GM21529 (cell line): ENCODE measurements around the gene ATXN10.
"Not testable (repeated sequence)": the region's sequence is repeated elsewhere in the genome, so short reads cannot be mapped to it uniquely, and the experiment has no call there.

ENCODE experiments used
- ATAC-seq: cut with Tn5 transposase; IDR thresholded peaks from one replicate; pipeline ENCODE4 v1.9.1; 2021; ENCODE audit not compliant: unreplicated experiment

The ATXN10 gene

DNA sequence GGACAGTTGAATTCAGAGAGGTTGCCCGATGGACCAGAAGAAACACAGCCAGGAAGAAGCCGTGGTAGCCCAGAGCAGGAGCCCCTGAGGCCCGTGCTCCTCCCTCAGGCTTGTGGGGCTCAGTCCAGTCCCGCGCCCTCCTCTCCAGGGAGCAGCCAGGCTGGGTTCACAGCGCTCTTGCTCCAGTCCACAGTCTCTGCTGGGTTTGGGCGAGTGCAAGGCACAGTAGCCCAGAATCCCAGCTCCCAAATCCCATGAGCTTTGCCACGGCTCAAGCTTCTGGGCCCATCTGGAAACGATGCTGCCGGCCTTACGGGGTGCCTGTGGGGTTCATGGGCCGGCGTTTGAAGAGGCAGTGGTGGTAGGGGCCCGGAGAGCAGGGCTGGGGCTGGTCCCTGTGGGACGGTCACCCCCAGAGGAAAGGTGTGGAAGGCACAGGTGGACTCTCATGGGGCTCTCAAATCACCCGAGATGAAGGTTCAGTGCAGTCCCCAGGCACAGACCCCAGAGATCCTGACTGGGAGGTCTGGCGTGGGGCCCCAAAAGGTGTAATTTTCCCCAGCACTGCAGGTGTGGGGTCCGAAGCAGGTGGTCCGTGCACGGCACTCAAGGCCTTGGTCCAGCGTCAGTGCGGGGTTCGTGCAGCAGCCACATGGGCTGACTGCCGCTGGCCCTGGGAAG, 30.6 kb upstream of the ATXN10 start:
- ATAC-seq: no peak

DNA sequence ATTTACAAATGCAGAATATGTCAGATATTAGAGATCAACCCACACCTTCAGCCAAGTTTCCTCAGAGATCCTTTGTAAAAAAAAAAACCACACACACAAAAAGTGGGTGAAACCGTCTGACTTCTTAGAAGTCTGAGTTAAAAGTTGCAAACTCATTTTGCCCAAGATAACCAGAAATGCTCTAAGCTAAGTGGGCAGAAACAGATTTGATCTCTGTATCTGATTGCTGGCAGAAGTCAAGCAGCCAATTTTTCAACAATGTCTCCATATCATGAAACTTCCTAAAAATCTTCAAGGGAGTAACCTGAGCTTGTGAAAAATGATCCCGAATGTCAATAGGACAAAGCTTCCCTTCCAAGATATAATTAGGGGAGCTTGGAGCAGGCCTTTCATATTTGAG, 28.6 kb upstream of the ATXN10 start:
- ATAC-seq: no peak

DNA sequence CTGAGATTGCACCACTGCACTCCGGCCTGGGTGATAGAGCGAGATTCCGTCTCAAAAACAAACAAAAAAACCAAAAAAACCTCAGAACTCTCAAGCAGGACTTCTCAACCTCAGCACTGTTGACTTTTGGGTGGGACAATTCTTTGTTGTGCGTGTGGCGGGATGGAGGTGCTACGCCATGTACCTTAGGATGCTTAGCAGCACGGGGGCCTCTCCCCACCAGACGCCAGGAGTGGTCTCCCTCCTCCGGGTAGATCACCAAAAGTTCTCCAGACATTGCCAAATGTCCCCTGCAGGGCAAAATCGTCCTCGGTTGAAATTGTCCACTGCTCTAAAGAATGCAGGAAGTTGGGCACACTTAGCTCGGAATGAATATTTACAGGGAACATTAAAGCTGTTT, 26.9 kb upstream of the ATXN10 start:
- ATAC-seq: no peak

DNA sequence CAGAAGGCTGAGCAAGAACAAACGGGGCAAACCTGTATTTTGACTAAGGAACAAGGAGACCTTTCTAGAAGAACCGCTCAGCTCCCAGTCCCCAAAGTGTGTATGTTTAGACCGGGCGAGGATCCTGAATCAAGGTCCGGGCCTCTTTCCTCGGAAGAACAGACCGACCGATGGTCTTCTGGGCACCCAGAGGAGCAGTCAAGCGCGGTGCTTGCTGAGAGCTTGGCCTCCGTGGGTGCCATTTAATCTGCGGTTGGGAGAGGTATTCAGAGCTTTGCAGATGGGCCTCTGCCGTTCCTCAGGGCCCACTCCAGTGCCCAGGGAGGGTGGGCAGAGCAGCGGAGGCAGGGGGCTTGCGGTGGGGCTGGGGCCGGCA, 26.5 kb upstream of the ATXN10 start:
- ATAC-seq: no peak

DNA sequence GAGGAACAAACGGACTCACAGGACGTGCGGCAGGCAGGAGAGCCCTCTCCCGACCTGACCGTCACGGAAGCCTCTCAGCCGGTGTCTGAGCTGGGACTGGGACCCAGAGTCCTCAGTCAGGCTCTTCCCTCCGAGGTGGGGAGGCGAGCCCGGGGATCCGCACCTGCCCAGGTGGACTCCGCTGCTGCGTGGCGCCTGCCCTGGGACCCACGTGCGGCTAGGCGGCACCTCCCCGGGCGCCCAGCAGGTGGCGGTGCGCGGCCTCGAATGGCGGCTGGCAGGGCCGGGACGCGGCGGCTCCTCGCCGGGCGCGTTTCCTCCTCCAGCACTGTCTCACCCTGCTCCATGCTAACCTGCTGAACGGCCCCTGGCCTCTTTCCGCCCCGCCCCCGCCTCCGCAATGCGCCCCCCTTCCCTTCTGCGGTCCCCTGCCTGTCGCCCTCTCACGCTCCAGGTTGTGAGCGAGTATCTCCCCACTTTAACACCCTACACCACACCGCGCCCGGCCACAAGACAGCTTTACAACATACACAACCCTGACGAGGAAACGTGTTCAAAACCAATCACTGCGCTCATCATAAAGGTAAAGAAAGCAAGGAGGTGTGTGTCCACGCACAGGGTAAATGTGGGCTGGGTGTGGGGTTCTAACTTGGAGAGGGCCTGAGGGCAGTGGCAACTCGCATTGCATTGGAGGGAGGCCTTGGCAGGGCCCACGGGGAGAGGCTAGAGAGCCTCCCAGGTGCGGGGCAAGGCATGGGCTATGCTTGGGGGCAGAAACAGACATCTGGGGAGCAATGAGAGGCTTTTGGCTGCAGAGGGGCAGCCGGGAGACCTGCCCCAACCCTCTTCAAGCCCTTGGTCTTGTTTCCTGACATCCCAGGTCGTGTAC, 25.9 kb upstream of the ATXN10 start:
- ATAC-seq: peak; percentile 52

DNA sequence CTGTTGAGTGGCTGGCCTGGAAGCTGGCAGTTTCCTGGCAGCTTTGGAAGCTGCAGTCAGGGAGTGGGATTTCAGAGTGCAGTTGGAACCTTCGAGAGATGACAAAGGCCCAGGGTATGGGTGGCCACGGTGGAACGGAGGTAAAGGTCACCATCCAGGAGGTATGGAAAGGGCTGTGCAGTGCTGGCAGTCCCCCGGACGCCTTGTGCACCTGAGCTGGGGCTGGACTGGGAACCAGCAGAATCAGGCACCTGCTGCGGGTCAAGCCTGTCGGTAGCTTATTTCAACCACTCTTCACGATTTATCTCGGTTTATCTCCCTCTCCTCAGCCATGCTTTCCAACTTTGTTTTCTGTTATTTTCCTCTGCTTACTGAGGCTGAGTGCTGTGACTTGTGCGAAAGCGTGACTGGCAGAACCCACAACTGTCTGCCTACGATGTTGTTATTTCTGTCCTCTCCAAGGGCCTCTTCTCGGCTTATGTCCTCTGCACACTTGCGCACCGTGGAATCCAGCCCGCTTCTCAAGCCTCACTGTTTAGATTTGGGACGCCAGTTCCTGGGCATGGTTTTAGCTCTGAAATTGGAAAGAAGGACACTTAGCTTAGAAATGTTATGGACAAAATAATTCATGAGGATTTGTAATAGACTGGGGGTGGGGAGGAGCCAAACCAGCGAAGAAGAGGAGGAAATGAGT, 24.0 kb upstream of the ATXN10 start:
- ATAC-seq: no peak

DNA sequence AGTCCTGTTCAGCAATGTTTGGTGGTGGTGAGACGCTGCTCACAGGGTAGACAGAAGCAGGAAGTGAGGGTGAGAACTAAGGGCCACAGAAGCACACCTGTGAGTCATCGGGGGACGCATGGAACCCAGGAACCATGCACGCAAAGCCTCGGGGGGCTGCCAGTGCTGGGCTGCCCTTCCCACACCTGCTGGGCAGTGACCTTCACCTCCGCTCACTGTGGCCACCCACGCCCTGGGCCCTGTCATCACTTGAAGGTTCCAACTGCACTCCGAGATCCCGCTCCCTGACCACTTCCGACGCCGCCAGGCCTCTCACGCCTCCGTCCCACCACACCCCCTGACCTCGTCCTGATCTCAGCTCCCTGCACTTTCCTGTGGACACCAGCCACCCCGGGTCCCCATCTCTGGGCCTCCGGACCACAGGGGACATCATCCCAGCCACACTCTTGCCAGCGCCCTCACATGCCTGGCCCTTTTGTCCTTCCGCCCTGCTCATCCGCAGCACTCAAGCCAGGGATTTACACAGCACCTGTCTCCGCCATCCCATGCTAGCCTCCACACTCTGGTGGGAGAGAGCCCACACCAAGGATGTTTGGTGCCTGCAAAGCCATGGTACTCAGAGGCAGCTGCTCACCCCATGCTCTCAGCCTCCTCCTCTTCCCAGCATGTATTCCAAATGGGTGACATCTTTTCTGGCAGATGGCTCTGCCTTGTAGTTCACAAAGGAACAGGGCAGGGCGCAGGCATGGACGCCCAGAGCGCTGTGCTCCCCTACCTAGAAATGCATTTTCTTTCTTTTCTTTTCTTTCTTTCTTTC, 23.1 kb upstream of the ATXN10 start:
- ATAC-seq: no peak

DNA sequence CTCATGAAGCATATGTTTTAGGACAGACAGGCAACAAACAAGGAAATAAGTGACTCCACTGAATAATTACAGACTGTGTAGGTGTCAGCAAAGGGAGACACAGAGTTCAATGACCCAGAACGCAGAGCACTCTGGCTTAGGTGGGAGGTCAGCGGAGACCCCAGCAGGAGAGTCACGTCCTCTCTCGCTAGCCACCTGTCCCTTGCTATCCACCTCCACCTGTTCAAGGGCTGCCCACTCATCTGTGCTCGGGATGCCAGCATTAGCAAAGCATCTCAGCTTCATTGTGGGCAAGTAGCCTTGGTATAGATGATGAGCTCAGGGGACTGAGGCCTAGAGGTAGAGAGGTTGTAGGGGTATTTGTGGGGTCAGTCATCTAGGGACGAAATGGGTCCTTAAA, 21.8 kb upstream of the ATXN10 start:
- ATAC-seq: no peak

DNA sequence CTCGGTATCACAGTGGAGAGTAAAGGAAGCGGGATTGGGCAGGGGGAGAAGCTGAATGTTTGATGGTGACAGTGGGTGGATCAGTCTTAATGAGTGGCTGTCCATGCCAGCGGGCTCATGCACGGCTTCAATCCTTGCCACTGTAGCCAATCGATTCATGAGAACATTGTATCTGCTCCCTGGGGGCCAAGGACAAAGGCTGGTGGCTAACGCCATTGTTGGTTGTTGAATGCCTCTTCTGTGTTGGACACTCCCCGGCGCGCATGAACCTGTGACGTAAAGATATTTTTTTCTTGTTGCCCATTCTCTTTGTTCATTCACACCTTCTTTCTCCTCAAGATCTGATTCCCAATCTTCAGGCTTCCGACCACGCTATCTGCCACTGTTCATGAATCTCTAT, 20.9 kb upstream of the ATXN10 start:
- no peak for ATAC-seq

DNA sequence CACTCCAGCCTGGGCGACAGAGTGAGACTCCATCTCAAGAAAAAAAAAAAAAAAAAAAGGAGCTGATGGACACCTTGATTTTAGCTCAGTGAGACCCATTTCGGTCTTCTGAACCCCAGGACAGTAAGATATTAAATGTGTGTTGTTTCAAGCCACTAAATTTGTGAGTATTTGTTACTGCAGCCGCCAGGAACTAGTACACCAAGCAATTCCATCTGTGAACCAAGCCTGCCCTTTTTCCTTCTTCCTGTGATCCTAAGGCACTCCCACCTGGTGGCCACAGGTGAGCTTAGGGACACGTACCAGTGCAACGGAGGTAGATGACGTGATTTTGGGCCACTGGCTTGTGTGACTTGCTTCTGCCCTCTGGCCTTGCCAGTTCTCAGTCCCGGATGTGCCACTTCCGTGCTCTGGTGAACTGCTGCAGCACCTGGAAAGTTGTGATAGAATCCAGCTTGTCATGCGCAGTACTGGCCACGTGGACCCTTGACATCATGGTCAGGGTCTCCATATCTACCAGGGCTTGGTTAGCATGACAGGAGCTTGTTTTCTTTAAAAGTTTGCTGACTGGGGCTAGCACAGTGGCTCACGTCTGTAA, 19.6 kb upstream of the ATXN10 start:
- no peak for ATAC-seq

DNA sequence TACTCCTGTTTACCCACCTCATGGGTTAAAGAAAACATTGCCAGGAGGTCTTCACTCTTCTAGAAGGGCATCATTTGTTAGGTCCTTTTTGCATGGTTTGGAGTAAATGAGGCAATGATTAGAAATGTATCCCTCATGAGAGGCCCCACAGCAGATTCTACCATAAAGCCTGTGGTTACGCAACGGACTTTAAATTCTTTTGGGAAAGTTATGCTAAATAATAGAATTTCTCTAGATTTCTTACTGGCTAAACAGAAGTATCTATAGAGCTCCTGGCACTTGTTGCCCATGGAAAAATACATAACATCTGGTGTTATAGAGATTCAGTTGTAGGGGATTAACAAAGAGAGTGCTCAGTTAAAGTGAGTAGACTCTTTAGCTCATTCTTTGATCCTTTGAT, 15.1 kb upstream of the ATXN10 start:
- ATAC-seq: no peak

DNA sequence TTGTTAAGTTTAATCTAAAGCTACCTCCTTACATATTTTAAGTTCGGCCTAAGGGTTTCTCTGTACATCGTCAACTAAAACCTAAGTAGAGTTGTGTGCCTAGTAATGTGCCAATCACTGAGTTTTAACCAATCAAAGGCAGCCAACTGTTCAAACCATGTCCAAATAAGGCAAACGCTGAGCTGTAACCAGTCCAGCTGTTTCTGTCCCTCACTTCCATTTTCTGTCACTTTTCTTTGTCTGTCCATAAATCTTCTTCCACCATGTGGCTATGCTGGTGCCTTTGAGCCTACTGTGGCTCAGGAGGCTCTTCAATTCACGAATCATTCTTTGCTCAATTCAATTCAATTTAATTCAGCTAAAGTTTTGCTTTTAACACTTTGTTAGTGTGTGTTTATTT, 13.9 kb upstream of the ATXN10 start:
- no peak for ATAC-seq

DNA sequence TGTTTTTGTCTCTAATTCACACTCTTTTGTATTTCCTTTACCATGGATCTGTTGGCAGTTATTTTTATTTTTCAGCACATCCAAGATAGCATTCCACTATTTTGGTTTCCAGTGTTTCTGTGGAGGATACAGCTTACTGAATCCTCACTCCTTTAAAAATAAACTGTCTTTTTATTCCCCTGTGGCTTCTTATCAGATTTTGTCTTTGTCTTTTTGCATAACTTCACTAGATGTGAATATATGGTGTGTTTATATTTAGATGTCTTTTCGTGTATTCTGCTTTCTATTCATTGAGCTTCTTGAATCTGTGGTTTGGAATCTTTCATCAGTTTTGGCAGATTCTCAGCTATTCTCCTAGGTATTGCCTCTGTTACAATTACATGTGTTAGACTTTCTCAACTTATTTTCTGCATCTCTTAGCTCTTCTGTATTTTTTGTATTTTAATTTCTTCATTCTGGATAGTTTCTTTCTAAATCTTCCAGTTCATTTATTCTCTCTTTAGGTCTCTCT, 7.4 kb upstream of the ATXN10 start:
- no peak for ATAC-seq

DNA sequence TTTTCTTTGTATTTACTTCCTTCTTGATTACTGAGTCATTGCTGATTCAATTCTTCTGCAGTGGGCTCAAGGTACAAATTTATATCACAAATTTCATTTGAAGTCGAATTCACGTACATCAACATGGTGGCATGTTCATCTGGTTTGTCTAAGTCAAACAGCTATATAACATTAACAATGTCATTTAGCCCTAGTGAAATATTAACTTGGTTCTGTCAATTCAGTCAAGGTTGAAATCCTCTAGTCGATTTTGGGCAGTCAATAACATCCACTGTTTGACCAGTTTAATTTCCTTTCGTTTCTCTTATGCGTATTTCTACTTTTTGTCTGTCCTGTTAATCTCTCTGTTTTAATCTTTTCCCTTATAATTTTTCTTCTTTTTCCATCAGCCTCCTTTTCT, 4.1 kb upstream of the ATXN10 start:
- no peak for ATAC-seq

DNA sequence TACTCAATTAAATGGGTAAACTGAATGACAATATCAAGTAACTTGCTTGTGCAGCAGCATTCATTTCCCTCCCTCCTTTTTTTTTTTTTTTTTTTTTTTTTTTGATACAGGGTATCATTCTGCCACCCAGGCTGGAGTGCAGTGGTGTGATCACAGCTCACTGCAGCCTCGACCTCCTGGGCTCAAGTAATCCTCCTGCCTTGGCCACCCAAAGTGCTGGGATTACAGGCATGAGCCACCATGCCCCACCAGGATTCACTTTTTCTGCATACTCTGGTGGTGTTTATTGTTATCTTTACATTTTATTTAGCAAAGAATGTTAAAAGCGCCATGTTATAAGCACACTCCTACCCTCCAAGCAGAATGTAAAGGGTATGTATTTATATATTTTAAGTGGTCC, 1.3 kb upstream of the ATXN10 start:
- ATAC-seq: not testable (repeated sequence)

DNA sequence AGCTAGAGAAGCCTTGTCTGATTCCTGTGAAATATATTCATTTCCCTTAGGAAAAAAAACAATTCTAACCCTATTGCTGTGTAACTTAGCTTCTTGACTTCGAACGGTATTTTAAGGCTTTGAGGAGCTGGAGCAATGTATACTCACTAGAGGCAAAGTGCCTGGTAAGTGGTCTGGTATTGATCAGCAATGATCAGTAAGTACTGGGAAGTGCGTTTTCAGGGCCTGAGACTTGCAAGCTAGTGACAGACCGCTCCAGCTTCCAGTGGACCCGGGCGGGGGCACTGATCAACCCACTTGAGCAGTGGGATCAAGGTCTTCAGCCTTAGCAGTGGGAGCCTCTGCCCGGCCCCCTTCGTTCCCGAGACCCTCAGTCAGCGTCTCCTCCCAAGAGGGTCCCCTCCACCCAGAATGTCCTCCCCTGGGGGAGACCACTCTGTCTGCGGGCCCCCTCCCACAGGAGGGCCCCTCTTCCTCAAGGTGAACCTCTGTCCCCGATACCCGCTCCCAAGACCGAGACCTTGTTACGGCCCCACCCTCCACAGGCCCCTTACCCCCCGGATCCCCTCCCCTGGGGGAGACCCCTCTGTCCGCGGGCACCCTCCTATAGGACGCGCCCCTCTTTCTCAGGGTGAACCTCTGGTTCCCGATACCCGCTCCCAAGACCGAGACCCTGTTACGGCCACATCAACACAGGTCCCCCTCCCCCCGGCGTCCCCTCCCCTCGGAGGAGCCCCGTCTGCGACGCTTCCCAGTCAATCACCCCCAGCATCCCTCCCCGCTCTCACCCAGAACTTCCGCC, 452 bp upstream of the ATXN10 start:
- no peak for ATAC-seq

DNA sequence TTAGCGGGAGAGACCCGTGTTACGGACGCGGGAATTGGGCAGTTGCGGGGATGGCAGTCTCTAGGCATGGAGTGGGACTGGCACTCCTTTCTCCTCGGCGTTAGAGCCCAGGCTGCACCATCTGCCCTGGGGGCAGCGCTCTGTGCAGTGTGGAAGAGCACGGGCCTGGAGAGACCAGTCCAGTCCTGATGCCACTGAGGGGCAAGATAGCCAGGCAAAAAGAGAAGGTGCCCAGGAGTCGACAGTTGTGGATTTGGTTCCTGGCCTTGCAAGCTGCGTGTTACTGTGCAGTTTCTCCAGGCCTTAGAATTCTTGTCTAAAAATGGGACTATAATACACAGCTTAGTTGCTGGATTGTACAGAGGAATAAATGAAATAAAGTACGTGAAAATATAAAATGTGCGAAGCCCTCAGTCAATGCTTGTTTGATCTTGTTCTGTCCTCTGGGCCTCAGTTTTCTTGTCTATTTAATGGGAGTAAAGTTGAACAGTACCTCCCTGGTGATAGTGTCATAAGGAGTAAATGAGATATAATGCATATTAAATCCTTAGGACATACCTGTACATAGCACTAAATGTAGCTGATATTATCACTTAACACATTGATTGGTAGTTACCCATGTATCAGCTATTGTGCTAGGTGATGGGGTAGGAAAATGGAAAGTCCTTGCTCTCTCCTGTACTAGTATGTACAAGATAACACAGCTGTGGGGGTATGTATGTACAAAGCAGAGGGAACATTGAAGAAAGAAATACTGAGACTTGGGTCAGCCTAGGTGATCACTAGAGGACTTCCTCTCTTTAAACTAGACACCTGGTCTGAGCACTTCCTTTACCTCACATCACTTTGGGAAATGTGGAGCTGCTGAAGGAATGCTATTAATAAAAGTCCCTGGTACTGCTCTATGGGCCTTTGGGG, 1.2 kb downstream of the ATXN10 start:
- ATAC-seq: no peak

DNA sequence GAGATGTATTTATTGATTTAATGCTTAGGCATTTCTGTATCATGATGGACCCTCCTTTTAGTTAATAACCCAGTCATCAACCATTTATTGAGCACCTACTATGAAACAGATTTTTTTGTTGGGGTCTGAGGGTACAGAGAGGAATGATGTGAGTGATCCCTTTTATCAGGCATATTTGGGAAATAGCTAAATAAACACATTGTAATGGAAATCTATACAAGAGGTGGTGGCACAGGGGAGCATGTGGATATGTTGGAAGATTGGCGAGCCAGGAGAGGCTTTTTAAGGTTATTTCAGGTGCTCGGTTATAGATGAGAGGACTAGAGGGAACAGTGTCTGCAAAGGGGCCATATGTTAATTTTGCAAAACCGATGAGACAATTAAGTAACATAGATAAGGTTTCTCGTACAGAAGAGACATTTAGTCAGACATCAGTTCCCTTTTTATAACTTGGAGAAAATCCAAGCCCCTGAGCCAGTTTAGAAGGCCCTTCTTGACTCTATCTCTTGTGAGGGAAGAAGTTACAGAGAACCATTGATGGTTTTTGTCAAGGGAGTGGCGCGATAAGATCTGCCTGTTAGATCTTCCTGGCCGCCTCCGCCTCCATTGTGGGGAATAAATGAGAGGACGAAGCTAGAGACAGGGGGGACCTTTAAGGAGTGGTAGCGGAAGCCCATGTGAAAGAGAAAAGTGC, 2.0 kb downstream of the ATXN10 start:
- ATAC-seq: no peak
